Ammon's horn (tissue), 1 donor: ENCODE measurements around the gene FPR1.

ENCODE experiments used
- DNase-seq: peaks from one replicate; pipeline ENCODE4 v3.0.0-alpha.2; 2016; ENCODE audit warnings: low spot score

Gene FPR1

DNA sequence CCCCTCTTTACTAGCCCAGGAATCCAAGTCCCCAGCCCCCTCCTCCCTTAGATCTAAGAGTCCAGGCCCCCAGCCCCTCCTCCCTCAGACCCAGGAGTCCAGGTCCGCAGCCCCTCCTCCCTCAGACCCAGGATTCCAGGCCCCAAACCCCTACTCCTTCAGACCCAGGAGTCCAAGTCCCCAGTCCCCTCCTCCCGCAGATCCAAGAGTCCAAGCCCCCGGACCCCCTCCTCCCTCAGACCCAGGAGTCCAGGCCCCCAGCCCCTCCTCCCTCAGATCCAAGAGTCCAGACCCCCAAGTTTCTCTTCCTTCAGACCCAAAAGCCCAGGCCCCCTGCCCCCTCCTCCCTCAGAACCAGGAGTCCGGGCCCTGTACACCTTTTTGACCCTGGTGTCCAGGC, 47.1 kb downstream of the FPR1 start:
- DNase-seq: no peak

DNA sequence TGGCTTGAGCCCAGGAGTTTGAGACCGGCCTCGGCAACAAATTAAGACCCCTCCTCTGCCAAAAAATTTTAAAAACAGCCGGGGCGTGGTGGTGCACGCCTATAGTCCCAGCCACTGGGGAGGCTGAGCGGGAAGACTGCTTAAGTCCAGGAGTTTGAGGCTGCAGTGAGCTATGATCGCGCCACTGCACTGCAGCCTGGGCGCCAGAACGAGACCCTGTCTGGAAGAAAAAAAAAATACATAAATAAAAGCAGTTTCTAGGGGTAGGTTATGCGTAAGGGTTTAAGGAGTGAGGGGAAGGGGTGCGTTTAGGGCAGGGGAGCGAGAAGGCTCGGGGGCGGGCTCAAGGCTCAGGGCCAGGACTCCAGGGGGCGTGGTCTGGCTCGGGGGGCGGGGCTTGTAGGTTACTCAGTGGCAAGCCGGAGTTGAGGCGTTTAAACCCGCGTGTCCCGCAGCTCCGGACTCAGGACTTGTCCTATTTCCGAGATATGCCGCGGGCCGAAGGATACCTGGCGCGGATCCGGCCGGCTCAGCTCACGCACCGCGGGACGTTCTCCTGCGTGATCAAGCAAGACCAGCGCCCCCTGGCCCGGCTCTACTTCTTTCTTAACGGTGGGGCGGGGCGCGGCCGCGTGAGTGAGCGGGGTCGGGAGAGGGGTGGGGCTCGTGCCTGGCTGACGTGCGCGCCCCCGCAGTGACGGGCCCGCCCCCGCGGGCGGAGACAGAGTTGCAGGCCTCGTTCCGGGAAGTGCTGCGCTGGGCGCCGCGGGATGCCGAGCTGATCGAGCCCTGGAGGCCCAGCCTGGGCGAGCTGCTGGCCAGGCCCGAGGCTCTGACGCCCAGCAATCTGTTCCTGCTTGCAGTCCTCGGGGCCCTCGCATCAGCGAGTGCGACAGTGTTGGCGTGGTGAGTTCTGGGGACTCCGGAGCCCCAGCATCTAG, 47.8 kb downstream of the FPR1 start:
- DNase-seq: peak; percentile 95

DNA sequence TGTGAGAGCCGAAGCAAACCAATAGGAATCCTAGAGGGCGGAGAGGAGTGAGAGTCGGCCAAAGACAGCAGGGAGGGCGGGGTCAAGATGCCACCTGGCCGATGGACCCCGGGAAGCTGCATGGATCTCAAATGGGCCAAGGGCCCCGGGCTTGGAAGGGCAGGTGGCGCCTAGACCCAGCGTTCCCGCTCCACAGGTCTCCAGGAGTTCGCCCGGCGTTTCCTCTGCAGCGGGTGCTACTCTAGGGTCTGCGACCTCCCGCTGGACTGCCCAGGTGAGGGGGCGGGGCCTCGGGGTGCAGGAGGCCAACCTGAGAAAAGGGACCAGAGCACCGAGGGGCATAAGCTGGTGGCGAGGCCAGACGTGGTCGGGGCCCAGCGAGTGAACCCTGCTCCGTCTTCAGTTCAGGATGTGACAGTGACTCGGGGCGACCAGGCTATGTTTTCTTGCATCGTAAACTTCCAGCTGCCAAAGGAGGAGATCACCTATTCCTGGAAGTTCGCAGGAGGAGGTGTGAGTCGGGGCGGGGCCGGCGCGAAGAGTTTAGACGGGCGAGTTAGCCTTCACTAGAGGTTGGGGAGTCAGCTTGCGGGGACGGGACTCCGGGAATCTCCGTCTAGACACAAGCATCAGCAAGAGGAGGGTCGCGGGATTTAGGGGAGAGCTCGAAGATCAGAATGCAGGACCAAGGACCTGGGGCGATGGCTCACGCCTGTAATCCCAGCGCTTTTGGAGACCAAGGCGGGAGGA, 48.7 kb downstream of the FPR1 start:
- DNase-seq: no peak

DNA sequence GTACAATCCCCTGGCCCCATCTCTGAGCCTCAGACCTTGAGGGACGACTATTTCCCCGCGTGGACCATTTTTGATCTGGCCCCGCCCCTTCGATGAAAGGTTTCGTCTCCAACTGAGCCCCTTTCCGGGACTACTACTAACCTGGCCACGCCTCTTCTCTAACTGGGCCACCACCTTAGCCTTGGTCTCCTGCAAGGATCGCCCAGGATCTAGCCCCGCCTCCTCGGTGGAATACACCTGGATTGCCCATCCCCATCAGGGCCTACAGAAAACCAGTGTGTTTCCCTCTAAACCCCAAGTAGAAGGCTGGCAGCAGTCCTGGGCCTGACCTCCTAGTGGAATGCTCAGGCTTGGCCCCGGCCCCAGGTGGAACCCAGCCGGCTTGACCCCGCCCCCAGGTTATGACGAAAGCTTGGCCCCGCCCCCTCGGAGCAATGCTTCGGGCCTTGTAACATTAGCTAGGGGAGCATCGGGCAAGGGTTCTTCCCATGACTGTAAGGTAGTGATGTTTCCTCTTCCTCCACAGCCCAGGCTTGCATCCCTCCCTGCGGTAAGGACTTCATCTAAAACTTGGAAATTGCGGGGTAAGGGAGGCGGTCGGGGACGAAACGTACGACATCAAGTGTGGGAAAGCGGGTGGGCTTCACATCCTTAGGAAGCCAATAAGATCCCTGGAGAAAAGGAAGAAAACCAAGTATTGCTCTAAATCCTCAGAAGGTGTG, 49.4 kb downstream of the FPR1 start:
- peak; percentile 55 for DNase-seq

DNA sequence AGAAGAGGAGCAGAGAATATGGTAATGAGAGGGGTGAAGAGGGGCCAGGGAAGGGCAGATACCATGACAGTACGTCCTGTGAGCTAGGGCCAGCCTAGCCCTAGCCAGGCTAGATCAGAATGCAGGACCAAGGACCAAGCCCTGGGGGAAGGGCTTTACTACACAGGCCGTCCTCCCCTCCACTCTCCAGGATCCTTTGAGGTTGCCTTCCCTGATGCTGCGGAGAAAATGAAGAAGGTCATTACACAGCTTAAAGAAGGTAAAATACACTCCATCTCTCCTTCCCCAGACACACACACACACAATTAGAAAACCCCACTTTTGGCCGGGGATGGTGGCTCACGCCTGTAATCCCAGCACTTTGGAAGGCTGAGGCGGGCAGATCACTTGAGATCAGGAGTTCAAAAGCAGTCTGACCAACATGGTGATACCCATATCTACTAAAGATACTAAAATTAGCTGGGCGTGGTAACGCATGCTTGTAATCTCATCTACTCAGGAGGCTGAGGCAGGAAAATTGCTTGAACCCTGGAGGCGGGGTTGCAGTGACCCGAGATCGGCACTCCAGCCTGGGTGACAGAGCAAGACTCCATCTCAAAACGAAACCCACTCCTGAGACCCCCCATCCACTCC, 50.1 kb downstream of the FPR1 start:
- DNase-seq: no peak

DNA sequence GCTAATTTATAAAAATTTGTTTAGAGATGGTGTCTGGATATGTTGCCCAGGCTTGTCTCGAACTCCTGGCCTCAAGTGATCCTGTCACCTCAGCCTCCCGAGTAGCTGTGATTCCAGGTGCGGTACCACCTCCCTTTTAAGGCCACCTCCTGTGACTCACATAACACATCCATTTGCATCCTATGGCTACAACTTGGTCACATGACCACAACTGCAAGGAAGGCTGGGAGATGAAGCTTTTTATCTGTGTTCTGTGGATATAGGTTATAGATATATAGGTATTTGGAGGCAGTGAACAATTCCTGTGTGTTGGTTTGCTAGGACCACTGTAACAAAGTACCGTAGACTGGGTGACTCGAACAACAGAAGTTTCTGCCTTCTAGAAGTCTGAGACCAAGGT, 52.5 kb downstream of the FPR1 start:
- no peak for DNase-seq

DNA sequence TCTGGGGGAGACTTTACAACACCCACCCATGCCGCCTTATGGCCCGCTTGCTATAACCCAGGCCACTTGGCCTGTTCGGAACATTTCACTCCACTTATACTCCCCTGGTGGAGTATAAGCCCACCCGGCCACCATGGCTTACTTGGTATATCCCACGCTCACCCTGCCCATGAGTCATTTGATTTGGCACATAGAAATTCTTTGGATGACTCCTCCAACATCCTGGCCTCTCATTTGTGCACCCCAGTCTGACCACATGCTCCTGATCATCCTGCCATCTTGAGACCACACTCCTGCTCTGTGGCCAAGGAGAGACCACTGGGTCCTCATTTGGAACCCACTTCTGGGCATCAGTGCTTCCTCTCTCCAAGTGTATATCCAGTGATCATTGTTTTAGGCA, 53.4 kb downstream of the FPR1 start:
- DNase-seq: no peak

DNA sequence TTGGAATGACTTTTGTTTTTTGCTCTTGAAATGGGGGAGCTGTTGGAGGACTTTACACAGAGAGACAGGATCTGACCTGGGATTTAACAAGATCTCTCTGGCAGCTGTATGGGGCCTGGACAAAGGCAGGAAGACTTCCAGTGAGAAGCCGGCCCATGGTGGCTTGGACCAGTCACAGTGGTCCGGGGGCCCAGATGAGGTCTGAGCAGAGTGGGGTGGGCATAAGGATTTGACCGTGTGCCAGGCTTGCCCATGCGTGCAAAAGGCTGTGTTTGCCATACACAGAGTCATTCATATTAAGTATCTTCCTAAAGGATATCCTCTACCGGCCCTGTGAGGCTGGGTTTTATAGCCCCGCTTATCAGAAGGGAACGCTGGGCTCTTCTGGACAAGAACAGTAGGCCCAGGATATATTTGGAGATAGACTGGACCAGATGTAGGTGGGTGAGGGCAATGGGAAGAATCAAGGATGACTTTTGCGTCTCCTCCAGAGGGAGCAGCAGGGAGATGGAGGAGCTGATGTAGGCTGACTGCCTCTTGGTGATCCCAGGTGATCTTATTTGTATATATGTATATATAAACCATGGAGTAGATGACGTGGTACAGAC, 54.4 kb downstream of the FPR1 start:
- no peak for DNase-seq

DNA sequence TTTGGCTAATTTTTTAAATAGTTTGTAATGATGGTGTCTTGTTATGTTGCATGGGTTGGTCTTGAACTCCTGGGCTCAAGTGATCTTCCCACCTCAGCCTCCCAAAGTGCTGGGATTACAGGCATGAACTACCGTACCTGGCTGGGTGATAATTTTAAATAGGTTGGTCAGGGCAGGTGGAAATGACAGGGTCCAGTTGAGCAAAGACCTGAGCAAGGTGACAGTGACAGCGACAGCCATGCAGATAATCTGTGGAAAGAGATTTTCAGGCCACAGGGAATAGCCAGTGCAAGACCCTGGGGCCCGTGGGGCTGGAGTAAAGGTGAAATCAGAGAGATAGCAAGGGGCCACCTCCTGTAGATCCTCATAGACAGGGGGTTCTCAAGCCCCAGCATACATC, 55.1 kb downstream of the FPR1 start:
- no peak for DNase-seq
